H1 (cell line): ENCODE data around the gene MTCH1. TPM values are rescaled to one million over a fixed set of nuclear protein-coding genes. Genes with fewer than 3 reads are reported as not detected.

Source experiments
- CTCF ChIA-PET: fragments of 300-600 bp; sonication (Branson Sonifier 250); formaldehyde crosslinking; loops from one replicate; lab custom pipeline; 2021; ENCODE audit not compliant: partially characterized antibody; lab: Charles Lee
- POLR2A ChIA-PET: fragments of 300-600 bp; sonication (Branson Sonifier 250); formaldehyde crosslinking; loops from one replicate; lab custom pipeline; 2021; ENCODE audit warnings: inconsistent platforms; ENCODE audit not compliant: partially characterized antibody; lab: Charles Lee
- DNase-seq, 2 experiments: peaks; one replicate each; pipeline versions ENCODE4 v3.0.0 to v3.0.0-alpha.2; 2010 to 2022; ENCODE audit warnings: low spot score in 2 of 2, low read depth in 1 of 2, mixed read lengths in 1 of 2
- FAIRE-seq: peaks from 2 replicates; lab custom pipeline; 2011; peaks lifted over from hg19 to GRCh38; lab: Jason Lieb, UNC
- H2AFZ ChIP-seq: 2 replicates; pipeline ENCODE4 v1.8.1; 2012; ENCODE audit warnings: low read length, inconsistent platforms
- H2AK5ac ChIP-seq: 2 replicates; pipeline ENCODE4 v1.6.1; 2013; ENCODE audit warnings: low read depth, low read length
- H2BK120ac ChIP-seq: replicated peaks from 2 replicates; pipeline ENCODE3; 2013; ENCODE audit warnings: low read depth, low read length, inconsistent platforms
- H2BK12ac ChIP-seq: 2 replicates; pipeline ENCODE4 v1.6.1; 2013; ENCODE audit warnings: low read depth, low read length
- H2BK15ac ChIP-seq: 2 replicates; pipeline ENCODE4 v1.6.1; 2013; ENCODE audit warnings: low read length
- H2BK20ac ChIP-seq: 2 replicates; pipeline ENCODE4 v1.6.1; 2013; ENCODE audit warnings: low read length
- H2BK5ac ChIP-seq: 2 replicates; pipeline ENCODE4 v1.6.1; 2013; ENCODE audit warnings: low read depth, low read length
- H3K14ac ChIP-seq: 2 replicates; pipeline ENCODE4 v1.6.1; 2013; ENCODE audit warnings: inconsistent platforms; ENCODE audit not compliant: insufficient read length
- H3K18ac ChIP-seq: 2 replicates; pipeline ENCODE4 v1.6.1; 2013; ENCODE audit warnings: low read length; ENCODE audit errors: extremely low read depth
- H3K23ac ChIP-seq: 2 replicates; pipeline ENCODE4 v1.6.1; 2013; ENCODE audit warnings: inconsistent platforms; ENCODE audit not compliant: insufficient read length
- H3K23me2 ChIP-seq: 2 replicates; pipeline ENCODE4 v1.6.1; 2013; ENCODE audit warnings: low read depth, low read length
- H3K27ac ChIP-seq: 2 replicates; pipeline ENCODE4 v1.6.1; 2011; ENCODE audit warnings: low read depth, low read length, inconsistent platforms
- H3K27me3 ChIP-seq, 4 experiments: replicated peaks in 1 of 4; 1 replicate in 1 of 4; 2 replicates in 3 of 4; pipeline versions ENCODE4 v1.6.1 to v1.8.1; 2011 to 2013; ENCODE audit warnings: low read length in 3 of 4, mild to moderate bottlenecking in 3 of 4, inconsistent platforms in 2 of 4, mixed read lengths in 2 of 4, moderate library complexity in 1 of 4; ENCODE audit not compliant: control insufficient read depth in 3 of 4, insufficient read depth in 3 of 4; ENCODE audit errors: extremely low read depth in 1 of 4
- H3K36me3 ChIP-seq, 4 experiments: 2 replicates each; pipeline versions ENCODE4 v1.6.1 to v1.8.1; 2011 to 2013; ENCODE audit warnings: mild to moderate bottlenecking in 4 of 4, low read length in 3 of 4, moderate library complexity in 2 of 4, control low read depth in 1 of 4, inconsistent platforms in 1 of 4; ENCODE audit not compliant: insufficient read depth in 4 of 4, control insufficient read depth in 2 of 4
- H3K4ac ChIP-seq: replicated peaks from 2 replicates; pipeline ENCODE3; 2013; ENCODE audit warnings: low read length, low read depth, mixed read lengths, inconsistent platforms; ENCODE audit not compliant: insufficient read length
- H3K4me1 ChIP-seq, 4 experiments: replicated peaks in 1 of 4; 1 replicate in 1 of 4; 2 replicates in 3 of 4; pipeline versions ENCODE4 v1.6.1 to v1.8.1; 2011 to 2013; ENCODE audit warnings: low read length in 3 of 4, inconsistent platforms in 2 of 4, mixed read lengths in 1 of 4; ENCODE audit not compliant: insufficient read depth in 4 of 4, control insufficient read depth in 3 of 4
- H3K4me2 ChIP-seq, 2 experiments: 2 replicates each; pipeline versions ENCODE4 v1.6.1 to v1.8.1; 2011 to 2013; ENCODE audit warnings: low read depth in 2 of 2, low read length in 2 of 2, control low read depth in 1 of 2, inconsistent platforms in 1 of 2, mild to moderate bottlenecking in 1 of 2; ENCODE audit not compliant: insufficient read depth in 1 of 2
- H3K4me3 ChIP-seq, 4 experiments: fragments of 200-600, 300-600 bp in 1 of 4; sonication (generic), shearing (Covaris generic), sonication (Bioruptor Twin) in 1 of 4; 2 replicates each; pipeline versions ENCODE4 v1.5.1 to v1.8.1; 2011 to 2016; ENCODE audit warnings: low read length in 4 of 4, low read depth in 3 of 4, control low read depth in 2 of 4, inconsistent platforms in 2 of 4, mild to moderate bottlenecking in 2 of 4, mixed read lengths in 1 of 4, moderate library complexity in 1 of 4; ENCODE audit not compliant: insufficient read depth in 2 of 4; ENCODE audit errors: extremely low read depth in 1 of 4
- H3K56ac ChIP-seq: replicated peaks from 2 replicates; pipeline ENCODE3; 2013; ENCODE audit warnings: low read depth, mild to moderate bottlenecking, mixed read lengths, low read length, inconsistent platforms; ENCODE audit not compliant: insufficient read length
- H3K79me1 ChIP-seq: 2 replicates; pipeline ENCODE4 v1.6.1; 2013; ENCODE audit warnings: low read depth, low read length, control low read depth
- H3K79me2 ChIP-seq, 2 experiments: 2 replicates each; pipeline versions ENCODE4 v1.6.1 to v1.8.1; 2012 to 2013; ENCODE audit warnings: low read length in 2 of 2, mild to moderate bottlenecking in 2 of 2, inconsistent platforms in 1 of 2; ENCODE audit not compliant: insufficient read depth in 2 of 2, control insufficient read depth in 1 of 2
- H3K9ac ChIP-seq, 4 experiments: replicated peaks in 1 of 4; 1 replicate in 1 of 4; 2 replicates in 3 of 4; pipeline versions ENCODE4 v1.6.1 to v1.8.1; 2011 to 2013; ENCODE audit warnings: low read depth in 3 of 4, low read length in 3 of 4, control low read depth in 2 of 4, mild to moderate bottlenecking in 2 of 4, moderate library complexity in 2 of 4, inconsistent platforms in 1 of 4; ENCODE audit errors: extremely low read depth in 1 of 4
- H3K9me3 ChIP-seq, 2 experiments: 2 replicates each; pipeline versions ENCODE4 v1.6.1 to v1.8.1; 2012 to 2013; ENCODE audit warnings: mild to moderate bottlenecking in 2 of 2, moderate library complexity in 2 of 2, control low read depth in 1 of 2, inconsistent platforms in 1 of 2, low read depth in 1 of 2, low read length in 1 of 2, mixed read lengths in 1 of 2; ENCODE audit not compliant: insufficient read depth in 2 of 2
- H4K20me1 ChIP-seq, 2 experiments: replicated peaks in 1 of 2; 2 replicates each; pipeline versions ENCODE3 to v1.8.1; 2011 to 2013; ENCODE audit warnings: inconsistent platforms in 2 of 2, low read length in 2 of 2, mild to moderate bottlenecking in 1 of 2; ENCODE audit not compliant: insufficient read depth in 2 of 2, control insufficient read depth in 1 of 2
- H4K5ac ChIP-seq: 2 replicates; pipeline ENCODE4 v1.6.1; 2013; ENCODE audit warnings: low read length, low read depth, mixed read lengths, inconsistent platforms; ENCODE audit not compliant: insufficient read length
- H4K8ac ChIP-seq: 2 replicates; pipeline ENCODE4 v1.8.0; 2013; ENCODE audit warnings: mild to moderate bottlenecking, moderate library complexity, low read length, inconsistent platforms; ENCODE audit not compliant: insufficient read depth; ENCODE audit errors: extremely low read depth
- H4K91ac ChIP-seq: replicated peaks from 2 replicates; pipeline ENCODE3; 2013; ENCODE audit warnings: low read length, mixed read lengths, inconsistent platforms; ENCODE audit not compliant: insufficient read length
- CBX8 ChIP-seq: fragments of 300-800, 300-1000 bp; sonication (generic); IDR thresholded peaks from 2 replicates; pipeline ENCODE4 v1.7.1; 2016; ENCODE audit warnings: low read depth, low read length, borderline replicate concordance
- CTBP2 ChIP-seq: IDR thresholded peaks from 2 replicates; pipeline ENCODE4 v1.7.0; 2011; ENCODE audit warnings: borderline replicate concordance, mild to moderate bottlenecking, moderate library complexity, mixed read lengths, low read length; ENCODE audit not compliant: insufficient read depth, insufficient read length
- EGR1 ChIP-seq: IDR thresholded peaks from 2 replicates; pipeline ENCODE4 v1.6.1; 2011; ENCODE audit warnings: low read depth, low read length, borderline replicate concordance
- KDM1A ChIP-seq: fragments of 200-600, 300-600 bp; sonication (generic); IDR thresholded peaks from 2 replicates; pipeline ENCODE4 v1.7.1; 2016; ENCODE audit warnings: mild to moderate bottlenecking, low read length, borderline replicate concordance
- NANOG ChIP-seq: IDR thresholded peaks from 2 replicates; pipeline ENCODE4 v1.6.1; 2011; ENCODE audit warnings: low read length, low read depth, mild to moderate bottlenecking, inconsistent platforms; ENCODE audit not compliant: insufficient read depth, poor library complexity, severe bottlenecking
- PHF8 ChIP-seq: fragments of 200-600 bp; sonication (generic); conservative IDR thresholded peaks from 2 replicates; pipeline ENCODE4 v1.7.1; 2012; ENCODE audit warnings: low read depth, mild to moderate bottlenecking, inconsistent platforms, low read length, moderate library complexity
- POU5F1 ChIP-seq: IDR thresholded peaks from 2 replicates; pipeline ENCODE4 v1.6.1; 2011; ENCODE audit warnings: low read depth, mild to moderate bottlenecking, low read length, moderate library complexity
- RXRA ChIP-seq: IDR thresholded peaks from 2 replicates; pipeline ENCODE4 v1.6.1; 2011; ENCODE audit warnings: low read depth, mild to moderate bottlenecking, low read length, moderate library complexity; ENCODE audit not compliant: insufficient read depth
- TAF7 ChIP-seq: optimal IDR thresholded peaks from 2 replicates; pipeline ENCODE3; 2011; ENCODE audit warnings: low read depth, mild to moderate bottlenecking, inconsistent platforms, low read length, moderate library complexity, borderline replicate concordance
- USF2 ChIP-seq: IDR thresholded peaks from 2 replicates; pipeline ENCODE4 v1.6.1; 2011; ENCODE audit warnings: low read length, improper control_type of control experiment
- WGBS, 2 experiments: shearing (Covaris generic) in 1 of 2; methylation state at CpG; one replicate each; pipeline versions ENCODE4 v1.1.6 to v1.1.7; 2013 to 2015; ENCODE audit warnings: low lambda C conversion rate in 2 of 2, mixed read lengths in 2 of 2, inconsistent platforms in 1 of 2, low coverage in 1 of 2, missing lambda C conversion rate in 1 of 2; ENCODE audit not compliant: insufficient replicate concordance in 2 of 2, insufficient coverage in 1 of 2, insufficient read length in 1 of 2; ENCODE audit errors: extremely low coverage in 1 of 2, missing lambda C conversion rate in 1 of 2; 5-methylcytosine and 5-hydroxymethylcytosine counted together
- polyA plus RNA-seq, 7 experiments: library from polyadenylated mRNA; depleted of rRNA in 3 of 7; stranded (reverse) in 5 of 7; unstranded in 2 of 7; fragments of >200 nt in 5 of 7; fragments of 200-250 nt in 2 of 7; gene quantifications; 1 replicate in 5 of 7; 2 replicates in 1 of 7; 4 replicates in 1 of 7; pipeline versions ENCODE4 v1.2.1 to v1.2.3, GENCODE V29; 2011 to 2013; ENCODE audit warnings: missing spikeins in 2 of 7, mixed read lengths in 2 of 7
- total RNA-seq: library from RNA; stranded (reverse); fragmentation: NEBNext Ultra II Directional; extraction: Animal tissue kit (Norgen Biotek cat#: 25700); gene quantifications from 2 replicates; pipeline ENCODE4 v1.2.1, GENCODE V29; 2021

MTCH1 gene
- total and polyA plus RNA-seq, 2 of the 8 experiments (the other 6 are each of a cell fraction or from before 2014, with no cell fraction given) = 169 to 214 TPM

- Histone ChIP-seq H3K9me3 (peaks cover 0 to 9% of the 10 kb centered on the region in 2 experiments; a peak in 2 of 4 replicates), H3K79me2 (no peaks in the 10 kb centered on the region), H2BK20ac (no peak overlapping the region), H3K4ac (no peak overlapping the region), H3K14ac (no peak overlapping the region), H3K23ac (no peak overlapping the region), H3K4me3 (no peak overlapping the region), H3K56ac (no peak overlapping the region), H3K27ac (no peak overlapping the region), H4K8ac (0 out of 2 replicates have a peak overlapping the region, but pooled peaks have one; percentile 15), H4K91ac (no peak overlapping the region), H4K5ac (no peak overlapping the region), H3K27me3 (no peaks in the 10 kb centered on the region), H3K4me1 (no peaks in the 10 kb centered on the region; a peak in 2 of 7 replicates), H2BK120ac (no peak overlapping the region), H3K18ac (no peak overlapping the region), H2BK15ac (no peak overlapping the region), H3K4me2 (no peak overlapping the region), H3K79me1 (no peaks in the 10 kb centered on the region), H3K23me2 (no peaks in the 10 kb centered on the region), H2BK12ac (no peak overlapping the region), H3K36me3 (no peaks in the 10 kb centered on the region), H4K20me1 (no peaks in the 10 kb centered on the region), H2AK5ac (no peak overlapping the region), H2AFZ (no peak overlapping the region), H2BK5ac (no peak overlapping the region), H3K9ac (no peak overlapping the region)
- FAIRE-seq (no peak), DNase-seq (no peak)
- WGBS, 2 experiments = 91% methylated on average over 15 of the region's 15 CpGs; no CpG with 5 or more reads in 1 of the 2 experiments
- POLR2A ChIA-PET = interaction anchor here (1.0 kb wide), 1 partner anchor 149 kb away, joined by 4 read pairs; no protein-coding TSS in a partner anchor
- CTCF ChIA-PET = interaction anchor here (0.7 to 28.1 kb wide), 14 partner anchors 7 to 287 kb away, joined by 3 to 866 read pairs (median 4); partner anchors contain the start of genes C6orf89 and PIM1
- TF ChIP-seq PHF8 (no peak), CBX8 (no peak), USF2 (no peak), NANOG (no peak), CTBP2 (no peak), POU5F1 (no peak), TAF7 (no peak), EGR1 (no peak), RXRA (no peak), KDM1A (no peak)
Measured at GRCh38 chr6:37027036-37027720, 41.2 kb upstream of the MTCH1 start.
